Measurements from ENCODE around the gene CABYR. TPM values are rescaled to one million over a fixed set of nuclear protein-coding genes. Genes with fewer than 3 reads are reported as not detected.

The CABYR gene
- total RNA-seq, 1 experiment from 2014 or later, result 29.4 TPM

- in situ Hi-C loops (cut with HindIII; ENCODE audit: low pct_unique_long_range_greater_than_20kb, low sequenced_read_pairs), result no loop called here
- Histone ChIP-seq H3K4me1 (ENCODE audit: control insufficient read depth, insufficient read depth, low read length) (peaks cover 2% of the 10 kb centered on the region; the same call in 1 of the 2 replicates), H3K4me3 (ENCODE audit: low read depth in 2 of 2, low read length in 2 of 2) (no peak overlapping the region), H3K27me3 (ENCODE audit: control insufficient read depth, insufficient read depth, low read length) (no peaks in the 10 kb centered on the region), H3K36me3 (ENCODE audit: control insufficient read depth, insufficient read depth, low read length) (no peaks in the 10 kb centered on the region), H3K27ac (ENCODE audit: low read length) (no peak overlapping the region), H3K9me3 (ENCODE audit: control insufficient read depth, insufficient read depth, low read depth, low read length) (no peaks in the 10 kb centered on the region)
- CTCF ChIA-PET, result interaction anchor here (0.7 kb wide), 1 partner anchor 599 kb away, joined by 3 read pairs; no protein-coding TSS in a partner anchor
- ATAC-seq (no peak), DNase-seq (ENCODE audit: low read depth, low spot score) (no peak)
- POLR2A ChIA-PET, result interaction anchor here (0.6 to 0.7 kb wide), 2 partner anchors 21 to 23 kb away, joined by 3 read pairs; no protein-coding TSS in a partner anchor
- TF ChIP-seq SIN3A (IDR thresholded peaks at IDR 0.05; ENCODE audit: borderline replicate concordance, insufficient read depth, low read depth, low read length) (no peak), REST (IDR thresholded peaks at IDR 0.05; ENCODE audit: insufficient read depth in 1 of 2, low read depth in 2 of 2, low read length in 1 of 2) (no peak), POLR2AphosphoS5 (IDR thresholded peaks at IDR 0.05; ENCODE audit: low read depth, low read length) (no peak), TCF7L2 (IDR thresholded peaks at IDR 0.05; ENCODE audit: low read depth, low read length) (no peak)
- TF ChIP-seq, protein P1, sequence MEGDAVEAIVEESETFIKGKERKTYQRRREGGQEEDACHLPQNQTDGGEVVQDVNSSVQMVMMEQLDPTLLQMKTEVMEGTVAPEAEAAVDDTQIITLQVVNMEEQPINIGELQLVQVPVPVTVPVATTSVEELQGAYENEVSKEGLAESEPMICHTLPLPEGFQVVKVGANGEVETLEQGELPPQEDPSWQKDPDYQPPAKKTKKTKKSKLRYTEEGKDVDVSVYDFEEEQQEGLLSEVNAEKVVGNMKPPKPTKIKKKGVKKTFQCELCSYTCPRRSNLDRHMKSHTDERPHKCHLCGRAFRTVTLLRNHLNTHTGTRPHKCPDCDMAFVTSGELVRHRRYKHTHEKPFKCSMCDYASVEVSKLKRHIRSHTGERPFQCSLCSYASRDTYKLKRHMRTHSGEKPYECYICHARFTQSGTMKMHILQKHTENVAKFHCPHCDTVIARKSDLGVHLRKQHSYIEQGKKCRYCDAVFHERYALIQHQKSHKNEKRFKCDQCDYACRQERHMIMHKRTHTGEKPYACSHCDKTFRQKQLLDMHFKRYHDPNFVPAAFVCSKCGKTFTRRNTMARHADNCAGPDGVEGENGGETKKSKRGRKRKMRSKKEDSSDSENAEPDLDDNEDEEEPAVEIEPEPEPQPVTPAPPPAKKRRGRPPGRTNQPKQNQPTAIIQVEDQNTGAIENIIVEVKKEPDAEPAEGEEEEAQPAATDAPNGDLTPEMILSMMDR (IDR thresholded peaks at IDR 0.05), result no peak
- intact Hi-C loops (cut with micrococcal nuclease; ENCODE audit: unreplicated experiment), result no loop called here
- BruUV-seq (replicated peaks), result no TSS peak
Measured at GRCh38 chr18:24112464-24112863, 26.4 kb upstream of the CABYR start.

DNA sequence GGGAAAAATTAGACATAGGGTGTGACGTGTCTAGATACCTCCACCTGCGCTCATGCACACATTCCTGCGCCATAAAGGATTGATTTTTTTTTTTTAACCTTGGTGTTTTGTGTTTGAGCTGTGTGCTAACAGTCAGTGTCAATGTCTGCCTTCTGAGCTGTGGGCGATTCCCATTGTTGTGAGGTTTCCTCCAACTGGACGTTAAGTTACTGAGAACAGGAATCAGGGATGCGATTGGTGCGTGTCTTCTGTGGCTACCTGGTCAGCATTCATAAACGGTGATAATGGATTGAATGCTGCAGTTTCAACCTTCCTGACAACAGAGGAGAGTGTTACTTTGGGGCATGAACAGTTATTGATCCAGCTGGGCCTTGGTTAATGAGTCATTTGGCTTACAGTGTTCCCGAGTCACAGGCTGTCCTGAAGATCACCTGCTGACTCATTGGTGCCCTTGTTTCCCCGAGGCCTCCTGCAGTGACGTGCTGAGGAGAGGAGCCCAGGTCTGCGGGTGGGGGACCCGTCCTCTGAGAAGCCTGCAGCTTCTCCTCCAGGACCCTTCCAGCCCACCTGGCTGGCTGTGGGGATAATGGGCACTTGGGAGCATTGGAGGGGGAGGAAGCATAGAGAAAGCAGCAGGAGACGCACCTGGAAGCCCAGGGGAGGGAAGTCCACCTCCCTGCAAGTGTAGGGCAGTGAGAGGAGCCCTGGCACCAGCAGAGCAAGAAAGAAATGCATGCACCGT lies 25.8 kb upstream of the CABYR start:
- peak; percentile 65; the same call in 1 of the 2 replicates for ATAC-seq
- no peak for DNase-seq (ENCODE audit: low read depth, low spot score)
- Histone ChIP-seq H3K27ac (ENCODE audit: low read length) (no peak overlapping the region), H3K9me3 (ENCODE audit: control insufficient read depth, insufficient read depth, low read depth, low read length) (no peaks in the 10 kb centered on the region), H3K36me3 (ENCODE audit: control insufficient read depth, insufficient read depth, low read length) (no peaks in the 10 kb centered on the region), H3K4me1 (ENCODE audit: control insufficient read depth, insufficient read depth, low read length) (peaks cover 2% of the 10 kb centered on the region; the same call in 1 of the 2 replicates), H3K4me3 (ENCODE audit: low read depth in 2 of 2, low read length in 2 of 2) (no peak overlapping the region), H3K27me3 (ENCODE audit: control insufficient read depth, insufficient read depth, low read length) (no peaks in the 10 kb centered on the region)
- in situ Hi-C loops (cut with HindIII; ENCODE audit: low pct_unique_long_range_greater_than_20kb, low sequenced_read_pairs) (no loop called here), intact Hi-C loops (cut with micrococcal nuclease; ENCODE audit: unreplicated experiment) (no loop called here)
- no TSS peak for BruUV-seq (replicated peaks)
- TF ChIP-seq REST (IDR thresholded peaks at IDR 0.05; ENCODE audit: insufficient read depth in 1 of 2, low read depth in 2 of 2, low read length in 1 of 2) (no peak), TCF7L2 (IDR thresholded peaks at IDR 0.05; ENCODE audit: low read depth, low read length) (no peak), SIN3A (IDR thresholded peaks at IDR 0.05; ENCODE audit: borderline replicate concordance, insufficient read depth, low read depth, low read length) (no peak), POLR2AphosphoS5 (IDR thresholded peaks at IDR 0.05; ENCODE audit: low read depth, low read length) (no peak)
- TF ChIP-seq, protein P1 (IDR thresholded peaks at IDR 0.05), result no peak
- ChIA-PET CTCF (no interaction called here), POLR2A (interaction anchor here (0.6 to 0.7 kb wide), 2 partner anchors 20 to 24 kb away, joined by 3 read pairs; no protein-coding TSS in a partner anchor)

Data from Panc1 (cell line).